Breast epithelium (tissue), 3 donors: ENCODE results near the gene MT1B.

Experiments used
- POLR2A ChIP-seq: fragments of 450-650 bp; IDR thresholded peaks from one replicate; pipeline ENCODE4 v1.6.1; 2016; ENCODE audit warnings: antibody characterized with exemption, mild to moderate bottlenecking, moderate library complexity
- POLR2AphosphoS5 ChIP-seq, 3 donors: sonication (generic); formaldehyde crosslinking; IDR thresholded peaks; one replicate each; pipeline ENCODE4 v1.6.1; 2017; ENCODE audit warnings: antibody characterized with exemption in 3 of 3
- TF ChIP-seq, protein P1 (sequence below), 3 donors: fragments of 450-650 bp; IDR thresholded peaks; one replicate each; pipeline ENCODE4 v1.5.1; 2016 to 2017; ENCODE audit warnings: antibody characterized with exemption in 3 of 3, mild to moderate bottlenecking in 3 of 3, moderate library complexity in 3 of 3

DNA sequence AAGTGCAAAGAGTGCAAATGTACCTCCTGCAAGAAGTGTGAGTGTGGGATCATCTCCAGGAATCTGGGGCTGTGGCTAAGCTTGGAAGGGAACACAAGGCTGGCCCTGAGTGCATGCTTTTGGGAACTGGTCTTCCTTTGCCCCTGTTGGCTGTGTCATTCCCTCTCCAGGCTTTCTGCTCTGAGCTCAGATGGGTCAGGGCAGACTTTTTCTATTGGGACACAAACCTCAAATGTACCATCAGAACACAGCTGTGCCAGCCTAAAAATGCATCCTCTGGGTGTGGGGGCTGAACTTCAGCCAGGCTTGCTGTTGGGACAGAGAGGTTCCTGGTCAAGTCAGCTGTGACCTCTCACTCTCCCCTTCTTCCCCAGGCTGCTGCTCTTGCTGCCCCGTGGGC lies 914 bp downstream of the MT1B start:
- TF ChIP-seq, protein P1, sequence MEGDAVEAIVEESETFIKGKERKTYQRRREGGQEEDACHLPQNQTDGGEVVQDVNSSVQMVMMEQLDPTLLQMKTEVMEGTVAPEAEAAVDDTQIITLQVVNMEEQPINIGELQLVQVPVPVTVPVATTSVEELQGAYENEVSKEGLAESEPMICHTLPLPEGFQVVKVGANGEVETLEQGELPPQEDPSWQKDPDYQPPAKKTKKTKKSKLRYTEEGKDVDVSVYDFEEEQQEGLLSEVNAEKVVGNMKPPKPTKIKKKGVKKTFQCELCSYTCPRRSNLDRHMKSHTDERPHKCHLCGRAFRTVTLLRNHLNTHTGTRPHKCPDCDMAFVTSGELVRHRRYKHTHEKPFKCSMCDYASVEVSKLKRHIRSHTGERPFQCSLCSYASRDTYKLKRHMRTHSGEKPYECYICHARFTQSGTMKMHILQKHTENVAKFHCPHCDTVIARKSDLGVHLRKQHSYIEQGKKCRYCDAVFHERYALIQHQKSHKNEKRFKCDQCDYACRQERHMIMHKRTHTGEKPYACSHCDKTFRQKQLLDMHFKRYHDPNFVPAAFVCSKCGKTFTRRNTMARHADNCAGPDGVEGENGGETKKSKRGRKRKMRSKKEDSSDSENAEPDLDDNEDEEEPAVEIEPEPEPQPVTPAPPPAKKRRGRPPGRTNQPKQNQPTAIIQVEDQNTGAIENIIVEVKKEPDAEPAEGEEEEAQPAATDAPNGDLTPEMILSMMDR (IDR thresholded peaks at IDR 0.05), result no peak
- TF ChIP-seq POLR2A (no peak), POLR2AphosphoS5 (IDR thresholded peaks at IDR 0.05) (no peak)
